Mesodermal cell (in vitro differentiated cells): ENCODE data around the gene LGALS9B.
"Not testable (repeated sequence)": the region's sequence is repeated elsewhere in the genome, so short reads cannot be mapped to it uniquely, and the experiment has no call there.

Source experiments
- H3K27ac ChIP-seq: 2 replicates; pipeline ENCODE4 v1.7.0; 2013; ENCODE audit warnings: mild to moderate bottlenecking, low read depth, low read length, moderate library complexity; ENCODE audit not compliant: severe bottlenecking
- H3K36me3 ChIP-seq: 2 replicates; pipeline ENCODE4 v1.7.1; 2013; ENCODE audit warnings: mild to moderate bottlenecking, low read length, moderate library complexity; ENCODE audit not compliant: control insufficient read depth, insufficient read depth
- H3K4me1 ChIP-seq: one replicate; pipeline ENCODE4 v1.7.1; 2013; ENCODE audit warnings: mild to moderate bottlenecking, low read length; ENCODE audit not compliant: insufficient read depth, control insufficient read depth, poor library complexity, severe bottlenecking
- H3K4me3 ChIP-seq: 2 replicates; pipeline ENCODE4 v1.7.0; 2013; ENCODE audit warnings: low read length, control low read depth, mild to moderate bottlenecking; ENCODE audit not compliant: insufficient read depth, poor library complexity, severe bottlenecking; ENCODE audit errors: extremely low read depth
- H3K9me3 ChIP-seq: 2 replicates; pipeline ENCODE4 v1.7.1; 2013; ENCODE audit warnings: mild to moderate bottlenecking, low read length, moderate library complexity; ENCODE audit not compliant: control insufficient read depth
- WGBS, 2 experiments: methylation state at CpG; one replicate each; pipeline ENCODE4 v1.1.5; 2013; ENCODE audit warnings: missing lambda C conversion rate in 2 of 2; ENCODE audit not compliant: insufficient coverage in 2 of 2; 5-methylcytosine and 5-hydroxymethylcytosine counted together

The LGALS9B gene

DNA sequence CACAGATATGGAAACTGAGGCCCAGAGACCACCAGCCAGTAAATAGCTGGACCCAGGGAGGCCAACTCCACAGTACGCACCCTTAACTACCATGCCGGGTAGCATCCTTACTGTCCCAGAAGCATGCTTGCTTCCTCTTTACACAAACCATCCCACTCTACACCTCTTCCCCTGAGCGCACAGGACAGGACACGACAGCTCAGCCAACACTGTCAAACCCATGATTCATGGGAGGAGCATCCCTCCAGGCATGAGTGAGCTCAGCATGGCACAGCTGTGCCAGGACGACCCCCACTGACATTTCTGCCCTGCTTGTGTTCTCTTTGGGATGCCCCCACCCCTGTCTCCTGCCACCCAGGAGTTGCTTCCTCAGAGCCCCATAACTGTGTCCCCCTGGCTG, 340 bp downstream of the LGALS9B start:
- H3K27ac ChIP-seq, H3K9me3 ChIP-seq, H3K36me3 ChIP-seq, H3K4me1 ChIP-seq, H3K4me3 ChIP-seq: not testable (repeated sequence)
- 100% methylated on average over 1 of the region's 5 CpGs; no CpG with 5 or more reads in 1 of the 2 experiments for WGBS, 2 experiments

DNA sequence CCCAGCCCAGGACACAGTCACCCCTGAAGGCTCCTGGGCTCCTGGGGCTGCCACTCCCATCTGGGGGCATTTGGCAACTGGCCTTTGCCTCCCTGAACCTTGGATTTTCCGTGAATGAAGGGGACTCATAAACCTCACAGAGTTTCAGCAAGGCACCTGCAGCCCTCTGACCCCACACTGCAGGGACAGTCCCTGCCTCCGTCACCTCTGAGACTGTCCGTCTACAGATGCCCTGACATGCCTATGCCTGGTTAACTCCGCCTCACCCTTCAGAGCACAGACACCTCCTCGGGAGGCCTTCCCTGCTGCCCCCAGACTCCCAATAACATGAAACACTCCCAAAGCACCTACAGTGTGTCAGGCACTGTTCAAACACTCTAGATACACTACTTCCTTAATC, 786 bp downstream of the LGALS9B start:
- WGBS, 2 experiments: no CpG with 5 or more reads among the region's 5 CpGs
- H3K36me3 ChIP-seq, H3K4me3 ChIP-seq, H3K4me1 ChIP-seq, H3K9me3 ChIP-seq, H3K27ac ChIP-seq: not testable (repeated sequence)

- no CpG with 5 or more reads among the region's 12 CpGs for WGBS, 2 experiments
- not testable (repeated sequence) for H3K36me3 ChIP-seq, H3K4me1 ChIP-seq, H3K27ac ChIP-seq, H3K9me3 ChIP-seq, H3K4me3 ChIP-seq
Measured at GRCh38 chr17:20465535-20465934, 1.8 kb downstream of the LGALS9B start.

GRCh38 chr17:20464854-20465414, 2.4 kb downstream of the LGALS9B start:
- not testable (repeated sequence) for H3K4me3 ChIP-seq, H3K9me3 ChIP-seq, H3K36me3 ChIP-seq, H3K4me1 ChIP-seq, H3K27ac ChIP-seq
- no CpG with 5 or more reads among the region's 9 CpGs for WGBS, 2 experiments

- no CpG with 5 or more reads among the region's 3 CpGs for WGBS, 2 experiments
- not testable (repeated sequence) for H3K36me3 ChIP-seq, H3K9me3 ChIP-seq, H3K4me3 ChIP-seq, H3K4me1 ChIP-seq, H3K27ac ChIP-seq
Measured at GRCh38 chr17:20462158-20462557, 5.2 kb downstream of the LGALS9B start.

DNA sequence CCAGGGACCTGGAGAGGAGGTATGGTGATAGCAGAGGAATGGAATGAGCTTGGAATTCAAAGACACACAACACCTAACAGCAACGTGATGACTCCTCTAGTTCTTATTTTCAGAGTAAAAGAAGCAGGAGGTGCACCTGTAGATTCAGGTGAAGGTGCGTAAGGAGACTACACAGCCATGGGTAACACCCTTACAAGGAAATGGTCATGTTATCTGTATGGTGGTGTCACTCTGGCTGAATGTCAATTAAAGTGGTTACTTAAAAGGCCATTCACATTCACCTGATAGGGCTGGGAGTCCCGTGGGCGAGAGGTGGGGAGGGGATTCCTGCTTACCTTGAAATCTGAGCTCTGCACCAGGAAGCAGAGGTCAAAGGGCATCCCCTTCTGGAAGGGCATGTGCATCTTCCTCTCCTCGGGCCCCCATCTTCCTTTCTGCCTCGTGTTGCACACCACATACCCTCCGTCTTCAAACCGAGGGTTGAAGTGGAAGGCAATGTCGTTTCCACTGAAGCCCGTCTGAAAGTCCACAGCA, 9.4 kb downstream of the LGALS9B start:
- H3K36me3 ChIP-seq, H3K4me3 ChIP-seq, H3K9me3 ChIP-seq, H3K27ac ChIP-seq, H3K4me1 ChIP-seq: not testable (repeated sequence)
- WGBS, 2 experiments: no CpG with 5 or more reads among the region's 10 CpGs

GRCh38 chr17:20455106-20455505, 12.2 kb downstream of the LGALS9B start:
- not testable (repeated sequence) for H3K4me3 ChIP-seq, H3K4me1 ChIP-seq, H3K36me3 ChIP-seq, H3K9me3 ChIP-seq, H3K27ac ChIP-seq
- no CpG with 5 or more reads among the region's 10 CpGs for WGBS, 2 experiments

- H3K4me3 ChIP-seq, H3K27ac ChIP-seq, H3K4me1 ChIP-seq, H3K9me3 ChIP-seq, H3K36me3 ChIP-seq: not testable (repeated sequence)
- no CpG with 5 or more reads among the region's 11 CpGs for WGBS, 2 experiments
Measured at GRCh38 chr17:20453820-20454434, 13.4 kb downstream of the LGALS9B start.

GRCh38 chr17:20450852-20451251, 16.5 kb downstream of the LGALS9B start:
- not testable (repeated sequence) for H3K27ac ChIP-seq, H3K4me1 ChIP-seq, H3K36me3 ChIP-seq, H3K9me3 ChIP-seq, H3K4me3 ChIP-seq
- no CpG with 5 or more reads among the region's 12 CpGs for WGBS, 2 experiments

- H3K4me1 ChIP-seq, H3K9me3 ChIP-seq, H3K36me3 ChIP-seq, H3K4me3 ChIP-seq, H3K27ac ChIP-seq: not testable (repeated sequence)
- WGBS, 2 experiments: 95 to 100% methylated on average over 1 to 12 of the region's 26 CpGs
Measured at GRCh38 chr17:20447534-20448321, 19.6 kb downstream of the LGALS9B start.

DNA sequence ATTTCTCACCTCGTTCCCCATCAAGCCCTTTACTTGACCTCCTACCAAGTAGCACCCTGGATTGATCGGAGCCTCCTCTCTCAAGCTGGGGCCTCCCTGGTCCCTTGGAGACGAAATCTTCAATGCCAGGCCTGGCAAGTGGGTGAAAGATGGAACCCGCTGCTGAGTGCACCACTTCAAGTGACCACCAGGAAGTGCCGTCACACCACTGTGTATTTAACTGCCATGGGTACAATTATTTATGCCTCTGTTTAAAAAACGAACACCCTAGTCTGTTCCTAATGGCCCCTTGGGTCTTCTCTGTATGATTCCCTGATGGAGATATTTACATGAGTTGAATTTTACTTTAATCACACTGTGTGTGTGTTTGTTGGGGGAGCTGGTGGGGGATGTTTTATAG, 20.4 kb downstream of the LGALS9B start:
- WGBS, 2 experiments: 90% methylated on average over 2 of the region's 6 CpGs; no CpG with 5 or more reads in 1 of the 2 experiments
- not testable (repeated sequence) for H3K4me3 ChIP-seq, H3K27ac ChIP-seq, H3K9me3 ChIP-seq, H3K4me1 ChIP-seq, H3K36me3 ChIP-seq
